GM19043 (cell line): ENCODE measurements around the gene TMEM252.
A peak's percentile ranks its signal among the peaks of the same experiment; 100 is the strongest.

ENCODE experiments used
- ATAC-seq: cut with Tn5 transposase; IDR thresholded peaks from one replicate; pipeline ENCODE4 v1.9.1; 2021; ENCODE audit warnings: low read depth; ENCODE audit not compliant: unreplicated experiment

Gene TMEM252

DNA sequence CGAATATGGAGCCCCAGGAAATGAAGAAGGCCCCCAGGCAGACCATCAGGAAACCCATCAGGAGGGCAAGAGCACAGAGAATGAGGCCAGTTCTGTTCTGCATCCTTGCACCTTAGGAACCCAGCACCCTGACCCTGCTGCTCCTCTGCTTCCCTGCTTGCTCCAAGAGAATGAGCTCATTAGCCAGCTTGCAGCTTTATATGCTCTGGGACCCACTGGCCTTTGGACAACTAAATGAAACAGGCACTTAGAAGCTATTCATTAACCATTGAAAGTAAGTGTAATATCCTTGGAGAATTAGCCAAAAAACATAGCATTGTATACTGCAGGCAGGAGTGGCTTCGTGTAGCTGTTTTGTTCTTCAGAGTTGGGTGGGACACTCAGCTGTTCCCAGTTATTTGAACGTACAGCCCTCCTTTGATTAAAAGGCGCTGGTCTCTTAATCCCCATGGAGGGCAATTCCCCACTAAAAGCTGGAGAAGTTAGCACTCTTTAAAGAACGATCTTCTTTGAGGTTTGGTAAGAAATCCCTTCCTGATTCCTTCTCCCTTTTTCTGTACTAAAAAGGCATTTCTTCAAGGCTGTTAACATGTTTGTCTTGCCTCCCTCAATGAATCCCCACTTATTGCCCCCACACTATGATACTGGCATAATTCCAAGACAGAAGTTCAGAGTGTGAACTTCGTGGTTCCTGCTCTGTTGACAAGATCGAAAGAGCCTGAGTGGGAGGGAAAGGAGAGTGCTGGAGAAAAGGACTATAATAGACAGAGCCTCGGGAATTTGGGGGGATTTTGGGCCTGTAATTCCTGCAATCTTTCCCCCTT lies at the start of gene TMEM252:
Gene TMEM252 (minus strand): TSS at position 172 of the 824 bp plus-strand sequence. CDS start 69 bp downstream, at position 103.
- ATAC-seq = no peak

DNA sequence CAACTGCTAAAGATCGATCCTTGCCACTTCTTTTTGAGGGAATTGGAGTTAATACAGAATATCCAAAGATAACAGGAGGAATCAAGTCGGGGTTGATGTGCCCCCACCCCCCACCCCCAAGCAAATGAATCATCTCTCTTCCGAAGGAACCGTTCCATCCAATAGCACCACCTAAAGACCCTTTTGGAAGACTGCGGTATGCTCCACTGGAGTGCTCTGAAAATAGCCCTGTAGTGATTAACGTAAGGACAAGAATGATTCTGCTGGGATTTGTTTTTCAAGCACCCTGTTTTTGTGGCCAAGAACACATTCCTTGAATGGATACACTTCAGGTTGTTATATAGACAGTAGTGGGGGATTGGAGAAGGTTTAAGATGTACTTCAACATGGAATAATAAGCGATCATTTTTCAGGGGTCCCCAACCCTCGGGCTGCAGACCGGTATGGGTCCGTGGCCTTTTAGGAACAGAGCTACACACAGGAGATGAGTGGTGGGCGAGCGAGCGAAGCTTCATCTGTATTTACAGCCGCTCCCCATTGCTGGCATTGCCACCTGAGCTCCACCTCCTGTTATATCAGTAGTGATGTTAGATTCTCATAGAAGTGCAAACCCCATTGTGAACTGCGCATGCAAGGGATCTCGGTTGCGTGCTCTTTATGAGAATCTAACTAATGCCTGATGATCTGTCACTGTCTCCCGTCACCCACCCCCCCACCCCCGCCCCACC lies 44.5 kb upstream of the TMEM252 start:
- no peak for ATAC-seq

GRCh38 chr9:68584189-68585033 lies 43.7 kb upstream of the TMEM252 start:
- peak; percentile 88 for ATAC-seq

DNA sequence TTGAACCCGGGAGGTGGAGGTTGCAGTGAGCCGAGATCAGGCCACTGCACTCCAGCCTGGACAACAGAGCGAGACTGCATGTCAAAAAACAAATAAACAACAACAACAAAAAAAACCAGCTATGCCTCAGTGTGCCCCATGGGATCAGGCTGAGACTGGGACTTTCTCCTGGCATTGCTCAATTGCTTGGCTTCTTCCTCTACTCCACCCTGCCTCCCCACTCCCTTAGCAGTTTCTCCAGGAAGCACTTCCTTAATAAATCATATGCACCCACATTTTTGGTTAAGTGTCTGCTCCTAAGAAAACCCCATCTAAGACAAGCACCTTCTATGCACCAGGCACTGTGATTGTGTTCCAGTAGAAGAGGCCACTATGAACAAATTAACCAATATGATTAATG lies 41.0 kb upstream of the TMEM252 start:
- ATAC-seq = no peak

- peak; percentile 76 for ATAC-seq
Observed at GRCh38 chr9:68577774-68578591, 37.3 kb upstream of the TMEM252 start.

DNA sequence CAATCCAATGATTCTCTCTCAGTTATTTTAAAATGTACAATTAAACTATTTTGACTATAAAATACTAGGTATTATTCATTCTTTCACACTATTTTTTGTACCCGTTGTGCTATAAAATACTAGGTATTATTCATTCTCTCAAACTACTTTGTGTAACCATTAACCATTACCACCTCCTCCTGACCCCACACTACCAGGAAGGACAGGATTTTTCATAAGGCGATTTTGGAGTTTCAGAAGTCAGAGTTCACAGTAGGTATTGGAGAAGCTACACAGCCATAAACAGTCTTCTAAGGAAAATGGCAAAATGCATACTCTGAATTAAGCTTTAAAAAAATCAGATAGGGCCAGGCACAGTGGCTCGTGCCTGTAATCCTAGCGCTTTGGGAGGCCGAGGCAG lies 35.1 kb upstream of the TMEM252 start:
- ATAC-seq = no peak

GRCh38 chr9:68574150-68574549 lies 33.5 kb upstream of the TMEM252 start:
- no peak for ATAC-seq

GRCh38 chr9:68567565-68567964 lies 26.9 kb upstream of the TMEM252 start:
- ATAC-seq = no peak

GRCh38 chr9:68562461-68562860 lies 21.8 kb upstream of the TMEM252 start:
- no peak for ATAC-seq

GRCh38 chr9:68560071-68560844 lies 19.6 kb upstream of the TMEM252 start:
- peak; percentile 72 for ATAC-seq

GRCh38 chr9:68558545-68558944 lies 17.9 kb upstream of the TMEM252 start:
- ATAC-seq = no peak

- no peak for ATAC-seq
Observed at GRCh38 chr9:68555437-68556150, 14.9 kb upstream of the TMEM252 start.

DNA sequence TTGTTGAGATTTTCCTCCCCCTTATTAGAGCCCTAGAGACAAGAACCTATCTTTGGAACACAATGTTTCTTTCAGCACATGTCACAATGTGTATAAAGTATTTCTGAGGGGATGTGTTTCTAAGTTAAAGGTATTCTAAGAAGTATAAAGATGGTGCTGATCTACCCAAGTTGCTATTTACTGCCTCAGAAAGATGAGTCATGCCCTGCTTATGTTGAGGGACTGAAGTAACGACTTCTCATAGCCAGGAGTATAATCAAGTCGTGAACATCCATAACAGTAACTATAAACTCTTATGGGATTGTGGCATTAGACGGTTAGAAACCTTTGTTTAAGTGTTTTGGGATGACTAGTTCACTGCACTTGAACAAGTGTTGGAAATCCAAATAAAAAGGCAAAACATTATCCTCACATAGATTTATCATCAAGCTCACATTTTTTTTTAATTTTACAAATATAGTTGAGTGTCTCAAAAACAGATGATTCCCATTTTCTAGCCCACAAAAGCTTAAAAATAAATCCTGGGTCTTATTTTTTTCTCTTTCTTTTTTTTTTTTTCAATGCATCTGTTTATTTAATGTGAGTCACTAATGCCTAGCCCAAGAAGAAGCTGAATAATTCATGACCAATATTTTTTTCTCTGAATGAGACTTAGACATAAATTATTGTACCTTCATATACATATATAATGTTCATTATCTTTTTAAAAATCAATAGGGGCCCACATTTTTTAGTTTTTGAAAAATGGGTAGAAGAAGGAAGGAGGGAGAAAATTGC lies 12.2 kb upstream of the TMEM252 start:
- ATAC-seq = no peak

DNA sequence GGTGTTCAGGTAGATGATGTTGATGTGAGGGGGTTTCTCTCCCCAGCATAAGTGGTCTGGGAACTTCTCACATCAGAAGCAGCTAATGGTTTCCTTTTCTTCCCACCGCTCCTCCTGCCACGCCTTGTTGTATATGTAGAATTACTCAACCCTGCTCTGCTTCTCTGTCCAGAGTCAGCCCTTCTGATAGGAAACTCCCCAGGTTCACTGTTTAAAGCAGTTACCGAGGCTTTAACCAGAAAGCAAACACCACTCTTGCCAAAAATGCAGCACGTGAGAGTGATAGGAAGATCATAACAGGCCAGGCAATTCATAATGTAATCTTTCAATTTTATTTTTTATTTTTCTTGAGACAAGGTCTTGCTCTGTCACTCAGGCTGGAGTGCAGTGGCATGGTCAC lies 10.5 kb upstream of the TMEM252 start:
- ATAC-seq = no peak

GRCh38 chr9:68548241-68548640 lies 7.6 kb upstream of the TMEM252 start:
- ATAC-seq = no peak

GRCh38 chr9:68547417-68547816 lies 6.7 kb upstream of the TMEM252 start:
- no peak for ATAC-seq

GRCh38 chr9:68546596-68547390 lies 6.1 kb upstream of the TMEM252 start:
- peak; percentile 76 for ATAC-seq
